ENCODE results near the gene PTPN14.

PTPN14 gene

GRCh38 chr1:214567481-214567980, 16.1 kb upstream of the PTPN14 start:
- Histone ChIP-seq H3K9ac (ENCODE audit: low read depth, low read length, poor library complexity, severe bottlenecking) (no peak overlapping the region), H3K36me3 (ENCODE audit: insufficient read depth, low read length) (no peaks in the 10 kb centered on the region), H3K9me3 (ENCODE audit: insufficient read depth, low read depth, low read length) (no peaks in the 10 kb centered on the region), H3K4me3 (ENCODE audit: low read length, poor library complexity, severe bottlenecking) (no peak overlapping the region), H4K20me1 (ENCODE audit: insufficient read depth, low read length, poor library complexity, severe bottlenecking) (no peaks in the 10 kb centered on the region), H3K27me3 (ENCODE audit: insufficient read depth, low read length, poor library complexity, severe bottlenecking) (no peaks in the 10 kb centered on the region), H3K9me2 (replicated peaks; ENCODE audit: low read depth, low read length) (no peaks in the 10 kb centered on the region), H2AFZ (ENCODE audit: low read length) (no peak overlapping the region), H3K4me2 (ENCODE audit: low read depth, low read length, poor library complexity, severe bottlenecking) (no peak overlapping the region), H3K79me2 (ENCODE audit: insufficient read depth, low read length) (no peaks in the 10 kb centered on the region), H3F3A (ENCODE audit: low read depth) (no peaks in the 10 kb centered on the region), H3K4me1 (ENCODE audit: insufficient read depth, low read length, poor library complexity, severe bottlenecking) (no peaks in the 10 kb centered on the region)
- TF ChIP-seq EZH2phosphoT487 (IDR thresholded peaks at IDR 0.05; ENCODE audit: borderline replicate concordance) (no peak), CTCF (conservative IDR thresholded peaks at IDR 0.05; ENCODE audit: low read length) (no peak)

GRCh38 chr1:214566158-214567104, 15.0 kb upstream of the PTPN14 start:
- Histone ChIP-seq H4K20me1 (ENCODE audit: insufficient read depth, low read length, poor library complexity, severe bottlenecking) (no peaks in the 10 kb centered on the region), H3K27me3 (ENCODE audit: insufficient read depth, low read length, poor library complexity, severe bottlenecking) (no peaks in the 10 kb centered on the region), H3K9ac (ENCODE audit: low read depth, low read length, poor library complexity, severe bottlenecking) (no peak overlapping the region), H3K4me3 (ENCODE audit: low read length, poor library complexity, severe bottlenecking) (no peak overlapping the region), H2AFZ (ENCODE audit: low read length) (no peak overlapping the region), H3K4me2 (ENCODE audit: low read depth, low read length, poor library complexity, severe bottlenecking) (no peak overlapping the region), H3K9me3 (ENCODE audit: insufficient read depth, low read depth, low read length) (no peaks in the 10 kb centered on the region), H3K79me2 (ENCODE audit: insufficient read depth, low read length) (no peaks in the 10 kb centered on the region), H3K4me1 (ENCODE audit: insufficient read depth, low read length, poor library complexity, severe bottlenecking) (no peaks in the 10 kb centered on the region), H3K36me3 (ENCODE audit: insufficient read depth, low read length) (no peaks in the 10 kb centered on the region), H3K9me2 (replicated peaks; ENCODE audit: low read depth, low read length) (no peaks in the 10 kb centered on the region), H3F3A (ENCODE audit: low read depth) (no peaks in the 10 kb centered on the region)
- TF ChIP-seq CTCF (conservative IDR thresholded peaks at IDR 0.05; ENCODE audit: low read length): no peak
- no peak for TF ChIP-seq EZH2phosphoT487 (IDR thresholded peaks at IDR 0.05; ENCODE audit: borderline replicate concordance)

GRCh38 chr1:214565310-214565709, 13.9 kb upstream of the PTPN14 start:
- Histone ChIP-seq H3K79me2 (ENCODE audit: insufficient read depth, low read length) (no peaks in the 10 kb centered on the region), H2AFZ (ENCODE audit: low read length) (no peak overlapping the region), H3F3A (ENCODE audit: low read depth) (no peaks in the 10 kb centered on the region), H3K27me3 (ENCODE audit: insufficient read depth, low read length, poor library complexity, severe bottlenecking) (no peaks in the 10 kb centered on the region), H3K9ac (ENCODE audit: low read depth, low read length, poor library complexity, severe bottlenecking) (no peak overlapping the region), H3K4me3 (ENCODE audit: low read length, poor library complexity, severe bottlenecking) (no peak overlapping the region), H4K20me1 (ENCODE audit: insufficient read depth, low read length, poor library complexity, severe bottlenecking) (no peaks in the 10 kb centered on the region), H3K9me3 (ENCODE audit: insufficient read depth, low read depth, low read length) (no peaks in the 10 kb centered on the region), H3K4me2 (ENCODE audit: low read depth, low read length, poor library complexity, severe bottlenecking) (no peak overlapping the region), H3K36me3 (ENCODE audit: insufficient read depth, low read length) (no peaks in the 10 kb centered on the region), H3K9me2 (replicated peaks; ENCODE audit: low read depth, low read length) (no peaks in the 10 kb centered on the region), H3K4me1 (ENCODE audit: insufficient read depth, low read length, poor library complexity, severe bottlenecking) (no peaks in the 10 kb centered on the region)
- TF ChIP-seq EZH2phosphoT487 (IDR thresholded peaks at IDR 0.05; ENCODE audit: borderline replicate concordance) (no peak), CTCF (conservative IDR thresholded peaks at IDR 0.05; ENCODE audit: low read length) (no peak)
